OCI-LY3 (cell line): ENCODE results near the gene RNF166.

ENCODE experiments used
- H2AFZ ChIP-seq: fragments of 200-600, 300-600 bp; shearing (Covaris generic); 2 replicates; pipeline ENCODE4 v1.6.0; 2014; ENCODE audit warnings: antibody characterized with exemption, low read depth, low read length
- H3K27ac ChIP-seq: fragments of 200-600, 300-600 bp; sonication (generic); 2 replicates; pipeline ENCODE4 v1.5.1; 2014; ENCODE audit warnings: mild to moderate bottlenecking, low read length, moderate library complexity, mixed read lengths
- H3K27me3 ChIP-seq: fragments of 200-600, 300-600 bp; sonication (generic); 2 replicates; pipeline ENCODE4 v1.6.1; 2014; ENCODE audit warnings: low read depth, low read length, mixed read lengths
- H3K36me3 ChIP-seq: fragments of 200-600, 300-600 bp; sonication (generic); replicated peaks from 2 replicates; pipeline ENCODE3; 2014; ENCODE audit warnings: low read depth, low read length, mixed read lengths
- H3K4me1 ChIP-seq: fragments of 300-600, 200-600 bp; sonication (generic); 2 replicates; pipeline ENCODE4 v1.6.1; 2014; ENCODE audit warnings: low read length, mixed read lengths
- H3K4me2 ChIP-seq: fragments of 200-600, 300-600 bp; sonication (generic); 2 replicates; pipeline ENCODE4 v1.6.1; 2014; ENCODE audit warnings: low read length, mixed read lengths
- H3K4me3 ChIP-seq: fragments of 300-600, 200-600 bp; sonication (generic); 2 replicates; pipeline ENCODE4 v1.5.1; 2014; ENCODE audit warnings: antibody characterized with exemption, mild to moderate bottlenecking, low read length, moderate library complexity
- H3K79me2 ChIP-seq: fragments of 300-600, 200-600 bp; shearing (Covaris generic); 2 replicates; pipeline ENCODE4 v1.6.1; 2014; ENCODE audit warnings: mild to moderate bottlenecking, low read length, mixed read lengths
- H3K9ac ChIP-seq: fragments of 300-600, 200-600 bp; shearing (Covaris generic); 2 replicates; pipeline ENCODE4 v1.6.0; 2014; ENCODE audit warnings: mild to moderate bottlenecking, low read length, moderate library complexity
- H3K9me3 ChIP-seq: fragments of 200-600, 300-600 bp; shearing (Covaris generic); 2 replicates; pipeline ENCODE4 v1.6.1; 2014; ENCODE audit warnings: low read length, mixed read lengths; ENCODE audit not compliant: insufficient read depth
- H4K20me1 ChIP-seq: fragments of 200-600, 300-600 bp; sonication (generic); 2 replicates; pipeline ENCODE4 v1.6.1; 2016; ENCODE audit warnings: low read length, mixed read lengths; ENCODE audit not compliant: insufficient read depth
- CTCF ChIP-seq: fragments of 200-600, 300-600 bp; sonication (generic); IDR thresholded peaks from 2 replicates; pipeline ENCODE4 v1.5.1; 2014; ENCODE audit warnings: antibody characterized with exemption, low read length, low read depth
- EZH2phosphoT487 ChIP-seq: fragments of 200-600 bp; shearing (Covaris generic); IDR thresholded peaks from 2 replicates; pipeline ENCODE4 v1.6.1; 2018; ENCODE audit warnings: antibody characterized with exemption, mixed run types, low read depth

The RNF166 gene

GRCh38 chr16:88688013-88688778 lies 18.0 kb downstream of the RNF166 start:
- Histone ChIP-seq H3K9ac (no peak overlapping the region), H3K9me3 (no peaks in the 10 kb centered on the region), H3K27ac (no peak overlapping the region), H3K79me2 (no peaks in the 10 kb centered on the region), H3K4me1 (peaks cover 32% of the 10 kb centered on the region), H2AFZ (no peak overlapping the region), H3K36me3 (no peaks in the 10 kb centered on the region), H4K20me1 (no peaks in the 10 kb centered on the region), H3K4me2 (no peak overlapping the region), H3K27me3 (peaks cover 50% of the 10 kb centered on the region), H3K4me3 (no peak overlapping the region)
- TF ChIP-seq CTCF (no peak), EZH2phosphoT487 (no peak)

GRCh38 chr16:88687676-88688012 lies 18.6 kb downstream of the RNF166 start:
- Histone ChIP-seq H3K27ac (no peak overlapping the region), H3K79me2 (no peaks in the 10 kb centered on the region), H3K4me1 (peaks cover 32% of the 10 kb centered on the region), H3K9ac (no peak overlapping the region), H2AFZ (no peak overlapping the region), H4K20me1 (no peaks in the 10 kb centered on the region), H3K36me3 (no peaks in the 10 kb centered on the region), H3K4me2 (no peak overlapping the region), H3K4me3 (no peak overlapping the region), H3K27me3 (peaks cover 50% of the 10 kb centered on the region), H3K9me3 (no peaks in the 10 kb centered on the region)
- TF ChIP-seq CTCF (no peak), EZH2phosphoT487 (no peak)

- H3K9ac ChIP-seq: no peak overlapping the region
- TF ChIP-seq CTCF: no peak
- TF ChIP-seq EZH2phosphoT487: no peak
- H3K79me2 ChIP-seq: no peaks in the 10 kb centered on the region
- peaks cover 48% of the 10 kb centered on the region for H3K27me3 ChIP-seq
- H3K9me3 ChIP-seq: no peaks in the 10 kb centered on the region
- no peaks in the 10 kb centered on the region for H4K20me1 ChIP-seq
- no peaks in the 10 kb centered on the region for H3K36me3 ChIP-seq
- no peak overlapping the region for H3K4me2 ChIP-seq
- H3K4me3 ChIP-seq: no peak overlapping the region
- peaks cover 35% of the 10 kb centered on the region for H3K4me1 ChIP-seq
- no peak overlapping the region for H2AFZ ChIP-seq
- H3K27ac ChIP-seq: no peak overlapping the region
Measured at GRCh38 chr16:88687254-88687576, 19.0 kb downstream of the RNF166 start.

GRCh38 chr16:88686439-88687253 lies 19.6 kb downstream of the RNF166 start, which contains the start of gene SNAI3:
Gene SNAI3, minus strand, starts transcription at chr16:88686507. Its CDS starts 101 bp downstream, at chr16:88686406.
- H3K27ac ChIP-seq: no peak within 1 kb of the TSS
- H3K4me3 ChIP-seq: peak within 1 kb of the TSS; percentile 79
- H3K9ac ChIP-seq: peak within 1 kb of the TSS; percentile 42

More at GRCh38 chr16:88686439-88687253, 19.6 kb downstream of the RNF166 start, which contains the start of gene SNAI3:
- no peak for TF ChIP-seq EZH2phosphoT487
- Histone ChIP-seq H4K20me1 (no peaks in the 10 kb centered on the region), H3K4me2 (peak within 1 kb of the TSS; percentile 84), H3K27me3 (peaks cover 45% of the 10 kb centered on the region), H3K79me2 (no peaks in the 10 kb centered on the region), H3K36me3 (no peaks in the 10 kb centered on the region), H3K4me1 (peaks cover 36% of the 10 kb centered on the region), H3K9me3 (no peaks in the 10 kb centered on the region), H2AFZ (no peak within 1 kb of the TSS)
